ENCODE results near the gene NT5E.

The NT5E gene

GRCh38 chr6:85436411-85436810 is 13.5 kb upstream of the NT5E start:
- Histone ChIP-seq H3K79me2 (no peaks in the 10 kb centered on the region), H3K4me1 (no peaks in the 10 kb centered on the region), H3K36me3 (ENCODE audit: control insufficient read depth, insufficient read depth, low read length) (no peaks in the 10 kb centered on the region), H3K4me2 (ENCODE audit: low read length) (no peak overlapping the region), H2AFZ (no peak overlapping the region), H3K9ac (no peak overlapping the region), H3K27me3 (ENCODE audit: control insufficient read depth, insufficient read depth, low read length) (no peaks in the 10 kb centered on the region), H3K9me3 (ENCODE audit: control insufficient read depth, low read length) (no peaks in the 10 kb centered on the region), H3K4me3 (ENCODE audit: low read depth, low read length) (no peak overlapping the region), H3K27ac (no peak overlapping the region)
- no peak for TF ChIP-seq CTCF (IDR thresholded peaks at IDR 0.05)

GRCh38 chr6:85436939-85437495 is 12.9 kb upstream of the NT5E start:
- Histone ChIP-seq H3K4me2 (ENCODE audit: low read length) (no peak overlapping the region), H3K27ac (no peak overlapping the region), H2AFZ (no peak overlapping the region), H3K36me3 (ENCODE audit: control insufficient read depth, insufficient read depth, low read length) (no peaks in the 10 kb centered on the region), H3K9ac (no peak overlapping the region), H3K4me3 (ENCODE audit: low read depth, low read length) (no peak overlapping the region), H3K27me3 (ENCODE audit: control insufficient read depth, insufficient read depth, low read length) (no peaks in the 10 kb centered on the region), H3K4me1 (no peaks in the 10 kb centered on the region), H3K9me3 (ENCODE audit: control insufficient read depth, low read length) (no peaks in the 10 kb centered on the region), H3K79me2 (no peaks in the 10 kb centered on the region)
- no peak for TF ChIP-seq CTCF (IDR thresholded peaks at IDR 0.05)

GRCh38 chr6:85443349-85444117 is 6.3 kb upstream of the NT5E start:
- Histone ChIP-seq H3K27ac (no peak overlapping the region), H3K4me1 (no peaks in the 10 kb centered on the region), H3K79me2 (no peaks in the 10 kb centered on the region), H2AFZ (no peak overlapping the region), H3K27me3 (ENCODE audit: control insufficient read depth, insufficient read depth, low read length) (no peaks in the 10 kb centered on the region), H3K36me3 (ENCODE audit: control insufficient read depth, insufficient read depth, low read length) (no peaks in the 10 kb centered on the region), H3K4me2 (ENCODE audit: low read length) (no peak overlapping the region), H3K9me3 (ENCODE audit: control insufficient read depth, low read length) (no peaks in the 10 kb centered on the region), H3K4me3 (ENCODE audit: low read depth, low read length) (no peak overlapping the region), H3K9ac (no peak overlapping the region)
- TF ChIP-seq CTCF (IDR thresholded peaks at IDR 0.05): no peak

- Histone ChIP-seq H3K36me3 (ENCODE audit: control insufficient read depth, insufficient read depth, low read length) (no peaks in the 10 kb centered on the region), H2AFZ (peak overlapping the region; percentile 85), H3K4me2 (ENCODE audit: low read length) (peak overlapping the region; percentile 82), H3K4me1 (no peaks in the 10 kb centered on the region), H3K9ac (no peak overlapping the region), H3K9me3 (ENCODE audit: control insufficient read depth, low read length) (no peaks in the 10 kb centered on the region), H3K79me2 (no peaks in the 10 kb centered on the region), H3K27me3 (ENCODE audit: control insufficient read depth, insufficient read depth, low read length) (no peaks in the 10 kb centered on the region), H3K27ac (no peak overlapping the region), H3K4me3 (ENCODE audit: low read depth, low read length) (peak overlapping the region; percentile 52)
- TF ChIP-seq CTCF (IDR thresholded peaks at IDR 0.05): no peak
Measured at GRCh38 chr6:85449388-85449817, 480 bp upstream of the NT5E start.

All from parathyroid adenoma (tissue), 2 donors.